ENCODE results near the gene MARK2. TPM values are rescaled to one million over a fixed set of nuclear protein-coding genes. Genes with fewer than 3 reads are reported as not detected.

The MARK2 gene
- total and polyA plus RNA-seq, 2 of the 8 experiments (the other 6 are each of a cell fraction or from before 2014, with no cell fraction given): 19.3 to 58.5 TPM

DNA sequence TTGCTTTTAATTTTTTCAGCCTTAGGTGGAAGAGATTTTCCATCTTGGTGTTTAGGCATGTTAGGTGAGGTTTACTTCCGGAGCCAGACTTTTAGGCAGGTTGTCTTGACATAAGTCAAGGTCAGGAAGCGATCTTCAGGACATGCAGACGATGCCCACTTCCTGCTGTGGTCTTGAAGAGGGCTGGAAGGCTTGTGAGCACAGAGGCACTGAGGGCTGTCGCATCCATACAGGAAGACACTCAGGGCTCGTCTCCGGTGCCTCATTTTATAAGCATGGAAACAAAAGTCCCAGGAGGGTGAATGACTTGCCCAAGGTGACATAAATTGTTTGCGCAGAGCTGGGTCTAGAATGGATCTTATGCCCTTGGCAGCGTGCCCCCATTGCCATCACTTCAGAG, 30.8 kb downstream of the MARK2 start (continued):
- TF ChIP-seq, protein P1, sequence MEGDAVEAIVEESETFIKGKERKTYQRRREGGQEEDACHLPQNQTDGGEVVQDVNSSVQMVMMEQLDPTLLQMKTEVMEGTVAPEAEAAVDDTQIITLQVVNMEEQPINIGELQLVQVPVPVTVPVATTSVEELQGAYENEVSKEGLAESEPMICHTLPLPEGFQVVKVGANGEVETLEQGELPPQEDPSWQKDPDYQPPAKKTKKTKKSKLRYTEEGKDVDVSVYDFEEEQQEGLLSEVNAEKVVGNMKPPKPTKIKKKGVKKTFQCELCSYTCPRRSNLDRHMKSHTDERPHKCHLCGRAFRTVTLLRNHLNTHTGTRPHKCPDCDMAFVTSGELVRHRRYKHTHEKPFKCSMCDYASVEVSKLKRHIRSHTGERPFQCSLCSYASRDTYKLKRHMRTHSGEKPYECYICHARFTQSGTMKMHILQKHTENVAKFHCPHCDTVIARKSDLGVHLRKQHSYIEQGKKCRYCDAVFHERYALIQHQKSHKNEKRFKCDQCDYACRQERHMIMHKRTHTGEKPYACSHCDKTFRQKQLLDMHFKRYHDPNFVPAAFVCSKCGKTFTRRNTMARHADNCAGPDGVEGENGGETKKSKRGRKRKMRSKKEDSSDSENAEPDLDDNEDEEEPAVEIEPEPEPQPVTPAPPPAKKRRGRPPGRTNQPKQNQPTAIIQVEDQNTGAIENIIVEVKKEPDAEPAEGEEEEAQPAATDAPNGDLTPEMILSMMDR (IDR thresholded peaks at IDR 0.05; ENCODE audit: control extremely low read depth in 1 of 3, insufficient read depth in 1 of 3, low read depth in 1 of 3, low read length in 3 of 3): no peak
